Bone marrow (tissue), 2 donors: Measurements from ENCODE around the gene PLIN4.

Experiments used
- DNase-seq, 2 donors: peaks; one replicate each; lab custom pipeline; 2025; lab: John Stamatoyannopoulos, UW

Gene PLIN4

GRCh38 chr19:4454747-4455718 is 63.3 kb downstream of the PLIN4 start:
- DNase-seq, result no peak

- DNase-seq, result no peak
These were observed 64.8 kb downstream of the PLIN4 start for GRCh38 chr19:4453232-4454179.

- no peak for DNase-seq
These were observed 65.9 kb downstream of the PLIN4 start for GRCh38 chr19:4452230-4452990.
